Activated T-helper 2 cell treated with anti-CD3 and anti-CD28 coated beads, Interferon-gamma antibody, Interleukin-2, Interleukin-4, amounts not matched to agents 10 μg/mL and 5 μg/mL and 100 μg/mL, durations not matched to agents 14 hours and 24 hours and 36 hours (primary cell): ENCODE measurements around the gene PRODH2. TPM values are rescaled to one million over a fixed set of nuclear protein-coding genes. Genes with fewer than 3 reads are reported as not detected.

Experiments used
- DNase-seq: peaks from one replicate; pipeline ENCODE4 v3.0.0; 2021; ENCODE audit warnings: low spot score
- H3K27ac Mint-ChIP-seq: one replicate; pipeline ENCODE4 v1.8.0; 2021; ENCODE audit warnings: mixed read lengths
- H3K27me3 Mint-ChIP-seq: one replicate; pipeline ENCODE4 v1.8.0; 2021; ENCODE audit warnings: low read depth, mixed read lengths
- H3K36me3 Mint-ChIP-seq: one replicate; pipeline ENCODE4 v1.8.0; 2021; ENCODE audit warnings: low read depth, mixed read lengths
- H3K4me1 Mint-ChIP-seq: one replicate; pipeline ENCODE4 v1.8.0; 2021; ENCODE audit warnings: low read depth, mixed read lengths
- H3K4me3 Mint-ChIP-seq: one replicate; pipeline ENCODE4 v1.8.0; 2021; ENCODE audit warnings: low read depth, mild to moderate bottlenecking, moderate library complexity, mixed read lengths
- H3K9me3 Mint-ChIP-seq: one replicate; pipeline ENCODE4 v1.8.0; 2021; ENCODE audit warnings: mixed read lengths
- intact Hi-C: fragments of 100-400 bp; cut with micrococcal nuclease; formaldehyde crosslinking; loops from one replicate; pipeline ENCODE4 v1.15.1; 2023
- total RNA-seq: library from RNA; stranded (reverse); gene quantifications from 2 replicates; pipeline ENCODE4 v1.2.3, GENCODE V29; 2022

PRODH2 gene
- total RNA-seq = not detected in 2 replicates

DNA sequence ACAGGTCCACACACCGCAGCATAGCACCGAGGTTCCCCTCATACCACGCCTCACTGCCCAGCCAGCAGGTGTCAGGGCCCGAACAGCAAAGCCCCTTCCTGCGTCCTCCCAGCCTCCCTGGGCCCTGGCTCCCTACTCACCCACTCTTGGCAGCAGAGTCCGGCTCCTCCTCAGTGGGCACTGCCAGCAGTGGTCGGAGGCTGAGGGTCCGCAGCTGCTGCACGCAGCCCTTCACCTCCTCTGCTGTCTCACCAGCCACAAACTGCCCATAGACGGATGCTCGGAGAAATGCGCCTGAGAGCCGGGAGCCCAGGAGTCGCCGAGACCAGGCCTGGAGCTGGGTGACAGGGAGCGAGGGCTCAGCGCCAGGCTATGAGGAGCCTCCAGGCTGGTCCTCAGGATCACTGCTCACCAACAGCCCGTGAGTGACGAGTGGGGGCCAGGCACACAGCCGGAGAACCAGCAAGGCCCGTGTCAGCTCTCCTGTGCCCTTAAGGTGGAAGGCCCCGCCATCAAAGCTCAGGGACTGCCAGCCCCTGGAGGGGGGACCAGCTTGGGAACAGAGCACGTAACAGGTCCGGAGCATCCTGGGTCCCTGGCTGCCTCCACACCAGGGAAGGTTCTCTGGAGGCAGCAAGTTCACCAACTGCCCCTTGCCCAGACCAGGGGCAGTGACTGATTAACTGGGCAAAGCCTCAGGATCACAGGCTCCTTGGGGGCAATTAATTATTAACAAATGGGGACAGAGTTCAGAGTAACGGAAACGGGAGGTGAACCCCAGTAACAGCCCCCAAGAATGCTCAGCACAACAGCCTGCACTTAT lies at the start of gene PRODH2:
Gene PRODH2, minus strand, starts transcription at position 626 of the 823 bp plus-strand sequence. Its CDS starts 40 bp downstream, at position 586.
- DNase-seq = no peak
- no peak within 1 kb of the TSS for H3K27ac Mint-ChIP-seq

GRCh38 chr19:35861640-35862160 lies 49.1 kb upstream of the PRODH2 start:
- H3K27me3 Mint-ChIP-seq = peaks cover 68% of the 10 kb centered on the region

More for the DNA sequence above, at the start of gene PRODH2:
- Mint-ChIP-seq H3K27me3 (peaks cover 4% of the 10 kb centered on the region), H3K36me3 (no peaks in the 10 kb centered on the region), H3K9me3 (no peaks in the 10 kb centered on the region), H3K4me1 (no peaks in the 10 kb centered on the region), H3K4me3 (no peak within 1 kb of the TSS)
- intact Hi-C loops = no loop called here

GRCh38 chr19:35860818-35861639 lies 48.4 kb upstream of the PRODH2 start:
- peaks cover 2% of the 10 kb centered on the region for H3K4me1 Mint-ChIP-seq
- H3K36me3 Mint-ChIP-seq = no peaks in the 10 kb centered on the region
- no peak overlapping the region for H3K27ac Mint-ChIP-seq
- H3K4me3 Mint-ChIP-seq = no peak overlapping the region
- H3K9me3 Mint-ChIP-seq = no peaks in the 10 kb centered on the region
- H3K27me3 Mint-ChIP-seq = peaks cover 63% of the 10 kb centered on the region
- intact Hi-C loops = no loop called here
- DNase-seq = no peak

More at GRCh38 chr19:35861640-35862160, 49.1 kb upstream of the PRODH2 start:
- Mint-ChIP-seq H3K36me3 (no peaks in the 10 kb centered on the region), H3K4me3 (no peak overlapping the region), H3K9me3 (no peaks in the 10 kb centered on the region), H3K4me1 (peaks cover 2% of the 10 kb centered on the region), H3K27ac (no peak overlapping the region)
- intact Hi-C loops = no loop called here
- DNase-seq = no peak

GRCh38 chr19:35860436-35860817 lies 47.8 kb upstream of the PRODH2 start:
- DNase-seq = no peak
- H3K27me3 Mint-ChIP-seq = peaks cover 61% of the 10 kb centered on the region

DNA sequence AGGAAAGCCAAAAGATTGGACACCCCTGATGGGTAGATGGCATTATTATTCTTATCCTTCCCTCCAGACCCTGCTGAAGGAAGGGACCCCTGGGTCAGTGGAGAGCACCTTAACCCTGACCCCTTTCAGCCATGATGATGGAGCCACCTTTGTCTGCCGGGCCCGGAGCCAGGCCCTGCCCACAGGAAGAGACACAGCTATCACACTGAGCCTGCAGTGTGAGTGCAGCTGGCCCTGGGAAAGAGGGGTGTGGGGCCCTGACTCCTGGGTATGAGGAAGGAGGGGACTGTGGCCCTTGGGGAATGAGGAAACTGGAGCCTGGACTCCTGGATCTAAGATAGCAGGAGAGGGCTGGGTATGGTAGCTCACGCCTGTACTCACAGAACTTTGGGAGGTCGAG lies 46.8 kb upstream of the PRODH2 start:
- Mint-ChIP-seq H3K27ac (no peak overlapping the region), H3K27me3 (peaks cover 69% of the 10 kb centered on the region), H3K36me3 (no peaks in the 10 kb centered on the region), H3K4me1 (peaks cover 2% of the 10 kb centered on the region), H3K9me3 (no peaks in the 10 kb centered on the region), H3K4me3 (no peak overlapping the region)
- no peak for DNase-seq
- intact Hi-C loops = no loop called here

More at GRCh38 chr19:35860436-35860817, 47.8 kb upstream of the PRODH2 start:
- no peak overlapping the region for H3K4me3 Mint-ChIP-seq
- H3K4me1 Mint-ChIP-seq = peaks cover 2% of the 10 kb centered on the region
- no peaks in the 10 kb centered on the region for H3K36me3 Mint-ChIP-seq
- H3K9me3 Mint-ChIP-seq = no peaks in the 10 kb centered on the region
- no peak overlapping the region for H3K27ac Mint-ChIP-seq
- intact Hi-C loops = no loop called here

DNA sequence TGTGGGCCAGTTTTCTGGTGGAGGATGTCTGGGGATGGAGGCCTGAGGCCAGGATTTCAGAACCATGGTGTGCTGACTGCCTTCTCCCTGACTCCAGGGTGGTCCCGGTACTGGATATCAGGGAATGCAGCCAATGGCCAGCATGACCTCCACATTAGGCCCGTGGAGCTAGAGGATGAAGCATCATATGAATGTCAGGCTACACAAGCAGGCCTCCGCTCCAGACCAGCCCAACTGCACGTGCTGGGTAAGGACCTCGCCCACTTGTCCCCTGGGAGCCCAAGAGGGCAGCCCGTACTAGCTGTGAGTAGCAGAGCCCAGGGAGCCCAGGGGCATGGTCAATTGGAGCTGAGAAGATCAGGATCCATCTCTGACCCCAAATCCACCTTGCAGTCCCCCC lies 45.7 kb upstream of the PRODH2 start:
- no peak overlapping the region for H3K27ac Mint-ChIP-seq
- no peaks in the 10 kb centered on the region for H3K36me3 Mint-ChIP-seq
- H3K9me3 Mint-ChIP-seq = no peaks in the 10 kb centered on the region
- peaks cover 71% of the 10 kb centered on the region for H3K27me3 Mint-ChIP-seq
- intact Hi-C loops = no loop called here
- no peak for DNase-seq
- H3K4me3 Mint-ChIP-seq = no peak overlapping the region
- H3K4me1 Mint-ChIP-seq = peaks cover 4% of the 10 kb centered on the region

DNA sequence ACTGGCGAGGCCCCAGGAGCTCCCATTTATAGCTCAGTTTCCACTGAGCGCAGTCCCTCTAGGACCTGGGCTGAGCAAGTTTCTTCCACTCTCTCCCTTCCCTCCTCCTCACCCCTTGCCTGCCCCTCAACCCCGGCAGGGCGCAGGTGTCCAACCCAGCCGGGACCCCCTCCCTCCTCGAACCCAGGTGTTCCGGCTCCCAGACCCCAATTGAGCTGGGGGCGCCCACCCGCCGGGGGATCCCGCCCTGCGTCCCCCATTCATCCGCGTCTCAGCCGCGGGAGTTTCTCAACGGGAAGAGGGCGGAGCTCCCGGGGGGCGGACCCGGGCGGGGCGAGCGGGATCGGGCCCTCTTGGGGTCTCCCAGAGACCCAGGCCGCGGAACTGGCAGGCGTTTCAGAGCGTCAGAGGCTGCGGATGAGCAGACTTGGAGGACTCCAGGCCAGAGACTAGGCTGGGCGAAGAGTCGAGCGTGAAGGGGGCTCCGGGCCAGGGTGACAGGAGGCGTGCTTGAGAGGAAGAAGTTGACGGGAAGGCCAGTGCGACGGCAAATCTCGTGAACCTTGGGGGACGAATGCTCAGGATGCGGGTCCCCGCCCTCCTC lies 44.0 kb upstream of the PRODH2 start, which contains the start of gene KIRREL2:
Gene KIRREL2, plus strand, starts transcription at position 366 of the 604 bp plus-strand sequence. Its CDS starts 209 bp downstream, at position 575.
- intact Hi-C loops = no loop called here
- H3K27me3 Mint-ChIP-seq = peaks cover 70% of the 10 kb centered on the region

DNA sequence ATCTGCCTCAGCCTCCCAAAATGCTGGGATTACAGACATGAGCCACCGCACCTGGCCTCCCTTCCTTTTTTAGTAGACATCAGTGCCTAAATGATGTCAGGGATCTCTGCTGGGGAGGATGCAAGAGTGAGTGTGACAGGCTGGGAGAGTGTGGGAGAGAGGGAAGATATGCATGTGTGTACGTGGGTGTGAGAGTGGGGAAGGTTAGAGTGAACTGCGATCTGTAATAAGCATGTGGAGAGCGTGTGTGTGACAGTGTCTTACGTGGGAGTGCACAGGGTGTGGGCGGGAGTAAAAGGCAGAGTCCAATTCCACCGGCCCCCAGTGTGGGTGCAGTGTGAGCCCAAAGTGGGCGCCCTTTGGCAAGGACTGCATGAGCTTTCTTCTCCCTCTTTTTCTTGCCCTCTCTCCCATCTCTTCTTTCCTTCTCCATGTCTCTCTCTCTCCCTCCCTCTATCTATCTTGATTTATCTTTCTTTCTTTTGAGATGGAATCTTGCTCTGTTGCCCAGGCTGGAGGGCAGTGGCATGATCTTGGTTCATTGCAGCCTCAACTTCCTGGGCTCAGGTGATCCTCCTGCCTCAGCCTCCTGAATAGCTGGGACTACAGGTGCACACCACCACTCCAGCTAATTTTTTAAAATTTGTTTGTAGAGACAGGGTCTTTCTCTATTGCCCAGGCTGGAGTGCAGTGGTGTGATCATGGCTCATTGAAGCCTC lies 40.6 kb upstream of the PRODH2 start:
- Mint-ChIP-seq H3K27me3 (peaks cover 41% of the 10 kb centered on the region), H3K4me3 (no peak overlapping the region), H3K9me3 (no peaks in the 10 kb centered on the region), H3K4me1 (peaks cover 8% of the 10 kb centered on the region), H3K36me3 (no peaks in the 10 kb centered on the region), H3K27ac (no peak overlapping the region)
- DNase-seq = no peak
- intact Hi-C loops = no loop called here

More for the DNA sequence above, 44.0 kb upstream of the PRODH2 start, which contains the start of gene KIRREL2:
- H3K27ac Mint-ChIP-seq = no peak within 1 kb of the TSS
- DNase-seq = peak; percentile 17
- H3K9me3 Mint-ChIP-seq = no peaks in the 10 kb centered on the region
- peaks cover 8% of the 10 kb centered on the region for H3K4me1 Mint-ChIP-seq
- H3K4me3 Mint-ChIP-seq = peak within 1 kb of the TSS; percentile 70
- H3K36me3 Mint-ChIP-seq = no peaks in the 10 kb centered on the region

- Mint-ChIP-seq H3K27me3 (peaks cover 32% of the 10 kb centered on the region), H3K9me3 (no peaks in the 10 kb centered on the region), H3K36me3 (no peaks in the 10 kb centered on the region), H3K4me1 (peaks cover 6% of the 10 kb centered on the region), H3K4me3 (no peak within 1 kb of the TSS), H3K27ac (no peak within 1 kb of the TSS)
- no peak for DNase-seq
- intact Hi-C loops = no loop called here
Observed at GRCh38 chr19:35852029-35852780, 39.6 kb upstream of the PRODH2 start, which contains the start of gene NPHS1. Gene NPHS1, minus strand, starts transcription at chr19:35852504. Its CDS starts 667 bp downstream, at chr19:35851837.

GRCh38 chr19:35851213-35852028 lies 38.8 kb upstream of the PRODH2 start:
- Mint-ChIP-seq H3K27ac (no peak overlapping the region), H3K36me3 (no peaks in the 10 kb centered on the region), H3K9me3 (no peaks in the 10 kb centered on the region), H3K4me1 (peaks cover 9% of the 10 kb centered on the region), H3K4me3 (no peak overlapping the region), H3K27me3 (peaks cover 32% of the 10 kb centered on the region)
- no peak for DNase-seq
- intact Hi-C loops = no loop called here
